Measurements from ENCODE around the gene SLC25A41.

DNA sequence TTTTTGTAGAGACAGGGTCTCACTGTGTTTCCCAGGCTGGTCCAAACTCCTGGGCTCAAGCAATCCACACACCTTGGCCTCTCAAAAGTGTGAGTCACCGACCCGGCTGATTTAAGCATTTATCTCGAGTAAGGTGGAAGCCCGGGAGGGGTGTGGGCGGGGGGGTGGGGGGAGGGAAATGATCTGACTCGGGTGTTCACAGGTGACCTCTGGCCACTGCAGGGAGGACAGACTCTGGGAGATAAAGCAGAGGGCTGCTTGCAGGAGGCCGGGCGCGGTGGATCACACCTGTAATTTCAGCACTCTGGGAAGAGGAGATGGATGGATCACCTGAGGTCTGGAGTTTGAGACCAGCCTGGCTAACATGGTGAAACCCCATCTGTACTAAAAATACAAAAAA, 40.1 kb upstream of the SLC25A41 start:
- TF ChIP-seq, protein P1, sequence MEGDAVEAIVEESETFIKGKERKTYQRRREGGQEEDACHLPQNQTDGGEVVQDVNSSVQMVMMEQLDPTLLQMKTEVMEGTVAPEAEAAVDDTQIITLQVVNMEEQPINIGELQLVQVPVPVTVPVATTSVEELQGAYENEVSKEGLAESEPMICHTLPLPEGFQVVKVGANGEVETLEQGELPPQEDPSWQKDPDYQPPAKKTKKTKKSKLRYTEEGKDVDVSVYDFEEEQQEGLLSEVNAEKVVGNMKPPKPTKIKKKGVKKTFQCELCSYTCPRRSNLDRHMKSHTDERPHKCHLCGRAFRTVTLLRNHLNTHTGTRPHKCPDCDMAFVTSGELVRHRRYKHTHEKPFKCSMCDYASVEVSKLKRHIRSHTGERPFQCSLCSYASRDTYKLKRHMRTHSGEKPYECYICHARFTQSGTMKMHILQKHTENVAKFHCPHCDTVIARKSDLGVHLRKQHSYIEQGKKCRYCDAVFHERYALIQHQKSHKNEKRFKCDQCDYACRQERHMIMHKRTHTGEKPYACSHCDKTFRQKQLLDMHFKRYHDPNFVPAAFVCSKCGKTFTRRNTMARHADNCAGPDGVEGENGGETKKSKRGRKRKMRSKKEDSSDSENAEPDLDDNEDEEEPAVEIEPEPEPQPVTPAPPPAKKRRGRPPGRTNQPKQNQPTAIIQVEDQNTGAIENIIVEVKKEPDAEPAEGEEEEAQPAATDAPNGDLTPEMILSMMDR (IDR thresholded peaks at IDR 0.05; ENCODE audit: low read length): no peak
- no peak for TF ChIP-seq EZH2 (IDR thresholded peaks at IDR 0.05; ENCODE audit: borderline replicate concordance, low read length)
